HG03045 (cell line): Measurements from ENCODE around the gene CCDC127.
"Not testable (repeated sequence)": the region's sequence is repeated elsewhere in the genome, so short reads cannot be mapped to it uniquely, and the experiment has no call there.

Experiments used
- ATAC-seq: cut with Tn5 transposase; IDR thresholded peaks from one replicate; pipeline ENCODE4 v1.9.1; 2021; ENCODE audit warnings: mild to moderate bottlenecking, moderate library complexity; ENCODE audit not compliant: unreplicated experiment

CCDC127 gene

GRCh38 chr5:235527-235926 is 17.6 kb upstream of the CCDC127 start:
- not testable (repeated sequence) for ATAC-seq

- no peak for ATAC-seq
Measured at GRCh38 chr5:234450-234849, 16.5 kb upstream of the CCDC127 start.

DNA sequence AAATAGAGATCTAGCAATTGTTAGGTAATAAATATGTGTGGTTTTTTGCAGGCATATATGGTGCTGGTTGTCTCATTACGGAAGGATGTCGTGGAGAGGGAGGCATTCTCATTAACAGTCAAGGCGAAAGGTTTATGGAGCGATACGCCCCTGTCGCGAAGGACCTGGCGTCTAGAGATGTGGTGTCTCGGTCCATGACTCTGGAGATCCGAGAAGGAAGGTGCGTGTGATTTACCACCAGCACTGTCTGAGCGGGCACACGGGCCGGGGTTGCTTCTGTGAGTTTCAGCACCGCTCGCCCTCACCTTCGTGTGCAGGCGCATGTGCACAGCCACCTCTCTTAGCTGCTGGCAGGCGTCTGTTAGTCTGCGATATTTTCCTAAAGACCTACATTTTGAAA is 15.5 kb upstream of the CCDC127 start:
- ATAC-seq, result not testable (repeated sequence)

- ATAC-seq, result no peak
Measured at GRCh38 chr5:231661-232060, 13.7 kb upstream of the CCDC127 start.

GRCh38 chr5:230711-231110 is 12.8 kb upstream of the CCDC127 start:
- ATAC-seq, result no peak

DNA sequence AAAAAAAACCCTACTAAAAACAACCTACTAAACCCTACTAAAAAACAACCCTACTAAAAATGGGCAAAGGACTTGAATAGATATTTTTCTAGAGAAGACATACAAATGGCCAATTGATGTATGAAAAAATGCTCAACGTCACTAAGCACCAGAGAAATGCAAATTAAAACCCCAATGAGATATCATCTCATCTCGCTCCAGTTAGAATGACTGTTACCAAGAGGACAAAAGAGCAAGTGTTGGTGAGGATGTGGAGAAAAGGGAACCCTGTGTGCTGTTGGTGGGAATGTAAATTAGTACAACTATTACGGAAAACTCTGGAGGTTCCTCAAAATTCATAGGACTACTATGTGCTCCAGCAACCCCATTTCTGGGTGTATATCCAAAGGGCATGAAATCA is 10.9 kb upstream of the CCDC127 start:
- ATAC-seq, result no peak

- not testable (repeated sequence) for ATAC-seq
Measured at GRCh38 chr5:227375-227774, 9.4 kb upstream of the CCDC127 start.

- no peak for ATAC-seq
Measured at GRCh38 chr5:225334-225733, 7.4 kb upstream of the CCDC127 start.

GRCh38 chr5:223791-224190 is 5.8 kb upstream of the CCDC127 start:
- ATAC-seq, result no peak

GRCh38 chr5:222951-223715 is 5.2 kb upstream of the CCDC127 start:
- not testable (repeated sequence) for ATAC-seq

GRCh38 chr5:219991-220390 is 2.0 kb upstream of the CCDC127 start:
- no peak for ATAC-seq

DNA sequence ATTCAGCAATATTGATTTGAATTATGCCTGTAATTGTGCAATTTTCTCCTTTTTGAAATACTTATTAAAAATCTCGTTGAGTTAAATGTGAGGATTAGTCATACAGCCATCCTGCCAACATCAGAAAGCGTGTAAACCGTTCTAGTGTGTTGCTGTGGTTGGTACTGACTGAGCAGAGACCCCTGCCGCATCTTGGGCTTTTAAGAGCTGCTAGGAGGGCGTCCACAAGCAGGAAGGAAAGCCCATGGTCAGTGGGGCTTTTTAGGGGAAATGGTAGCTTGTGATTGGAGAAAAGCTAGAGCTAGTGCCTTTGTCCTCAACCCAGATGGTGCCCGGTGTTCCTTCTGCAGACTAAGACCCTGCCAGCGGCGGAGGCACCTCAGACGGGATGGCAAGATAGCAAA is 1.5 kb upstream of the CCDC127 start:
- no peak for ATAC-seq

DNA sequence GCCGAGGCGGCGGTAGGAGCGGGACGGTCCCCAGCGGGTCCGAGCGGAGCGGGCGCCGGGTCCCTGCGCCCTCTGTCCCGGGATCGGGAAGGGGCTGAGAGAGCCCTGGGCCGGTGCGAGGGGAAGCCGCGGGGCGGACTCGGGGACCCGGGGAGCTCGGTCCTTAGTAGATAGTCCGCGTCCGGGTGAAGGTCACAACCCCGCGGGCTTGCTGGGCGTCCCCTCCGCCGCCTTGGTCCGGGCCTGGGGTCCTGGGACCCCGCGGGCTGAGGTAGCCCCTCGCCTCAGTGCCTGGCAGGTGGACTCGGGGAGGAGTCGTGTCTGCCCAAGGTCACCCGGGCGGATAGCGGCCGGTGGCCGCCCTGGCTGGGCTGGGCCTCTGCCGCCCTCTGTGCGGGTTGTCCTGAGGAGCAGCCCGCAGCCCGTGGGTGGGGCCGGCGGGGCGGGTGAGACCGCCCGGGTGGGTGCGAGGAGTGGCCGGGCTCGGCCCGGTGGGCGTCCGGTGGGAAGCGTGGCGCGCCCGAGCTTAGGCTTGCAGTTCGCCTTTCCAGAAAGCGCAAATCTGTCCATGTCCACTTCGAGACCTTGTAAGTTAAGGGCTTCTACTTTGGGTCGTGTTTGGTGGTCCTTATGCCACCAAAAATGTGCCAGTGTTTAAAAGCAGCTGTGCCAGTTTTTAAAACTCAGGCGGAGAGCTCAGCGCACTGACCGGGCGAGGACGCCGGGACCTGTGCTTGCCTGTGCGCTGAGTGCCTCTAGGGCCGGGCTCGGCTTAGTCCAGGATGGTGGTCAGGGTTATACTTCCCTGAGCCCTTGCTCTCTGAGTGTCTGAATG is 721 bp upstream of the CCDC127 start:
- peak; percentile 32 for ATAC-seq

GRCh38 chr5:216076-216475 is 1.9 kb downstream of the CCDC127 start:
- ATAC-seq, result not testable (repeated sequence)

DNA sequence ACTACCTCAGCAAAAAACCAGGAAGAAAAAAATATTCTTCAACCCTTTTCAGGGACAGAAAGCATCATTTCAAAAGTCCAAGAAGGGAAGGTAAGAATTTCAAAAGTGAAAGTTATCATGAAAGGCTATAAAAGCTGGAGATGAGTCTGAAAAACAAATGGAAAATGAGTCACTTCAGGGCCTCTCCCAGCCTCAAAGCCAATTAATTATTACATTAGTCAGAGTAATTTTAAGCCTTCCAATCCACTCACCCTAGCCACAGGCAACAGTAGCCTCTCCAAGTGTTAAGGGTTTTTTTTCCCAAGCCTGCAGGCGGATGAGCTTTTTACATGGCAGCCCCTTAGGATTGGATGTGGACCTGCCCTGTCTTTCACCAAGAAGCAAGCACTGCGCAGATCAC is 2.7 kb downstream of the CCDC127 start:
- ATAC-seq, result not testable (repeated sequence)

GRCh38 chr5:213803-214395 is 4.1 kb downstream of the CCDC127 start:
- ATAC-seq, result no peak

- ATAC-seq, result no peak
Measured at GRCh38 chr5:208449-209114, 9.4 kb downstream of the CCDC127 start.

DNA sequence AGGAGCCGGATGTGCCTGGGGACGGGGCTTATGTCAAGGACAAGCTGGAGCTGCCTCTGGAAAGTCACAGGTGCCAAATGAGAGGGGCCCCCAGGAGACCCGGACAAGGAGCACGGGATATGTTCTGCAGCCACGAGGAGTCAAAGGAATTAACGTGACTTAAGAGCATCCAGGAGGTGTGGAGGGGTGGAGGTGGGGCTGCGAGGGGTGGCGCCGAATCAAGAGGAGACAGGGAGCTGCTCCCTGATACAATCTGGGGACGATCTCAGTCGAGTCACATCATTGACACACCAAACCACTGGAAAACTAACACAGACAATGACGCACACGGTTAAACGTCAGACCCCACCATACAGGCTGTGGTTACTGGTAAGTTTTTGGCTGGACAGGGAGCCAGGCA is 10.4 kb downstream of the CCDC127 start:
- ATAC-seq, result no peak

DNA sequence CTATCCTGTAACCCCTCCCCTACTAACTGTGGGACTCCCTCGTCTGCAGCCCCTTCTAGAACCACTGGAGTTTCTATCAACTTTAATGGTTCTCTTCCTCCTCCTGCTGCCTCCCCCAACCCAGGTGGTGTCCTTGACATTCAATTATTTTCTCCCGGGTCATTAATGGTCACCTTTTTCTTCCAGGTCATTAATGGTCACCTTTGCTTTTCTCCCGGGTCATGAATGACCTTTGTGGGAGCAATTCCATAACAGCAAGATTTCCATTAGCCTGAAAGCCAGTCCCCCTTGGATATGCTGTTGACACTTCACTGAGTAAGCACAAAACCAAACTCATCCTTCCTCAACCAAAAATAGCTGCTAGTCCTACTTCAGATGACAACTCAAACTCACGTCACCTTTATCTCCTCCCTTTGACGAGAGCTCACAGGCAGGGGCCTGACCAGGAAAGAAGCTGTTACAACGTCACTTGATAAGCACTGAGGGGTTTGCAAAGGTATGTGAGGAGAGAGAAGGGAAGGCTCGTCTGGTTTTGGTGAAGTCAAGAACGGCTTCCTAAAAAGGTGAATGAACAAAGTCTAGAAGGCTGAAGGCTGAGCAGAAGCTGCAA is 10.9 kb downstream of the CCDC127 start:
- no peak for ATAC-seq

GRCh38 chr5:206406-206805 is 11.5 kb downstream of the CCDC127 start:
- no peak for ATAC-seq
